Caco-2 (cell line): Measurements from ENCODE around the gene KRTAP9-6. TPM values are rescaled to one million over a fixed set of nuclear protein-coding genes. Genes with fewer than 3 reads are reported as not detected.
"Not testable (repeated sequence)": the region's sequence is repeated elsewhere in the genome, so short reads cannot be mapped to it uniquely, and the experiment has no call there.

Source experiments
- BruUV-seq: library from RNA; stranded (reverse); fragments of 400-500 nt; replicated peaks from 2 replicates; lab custom pipeline; 2021; lab: Mats Ljungman, UMichigan
- CTCF ChIA-PET: fragments of 300-600 bp; sonication (Branson Sonifier 250); formaldehyde crosslinking; loops from one replicate; lab custom pipeline; 2022; ENCODE audit warnings: antibody characterized with exemption; lab: Charles Lee
- POLR2A ChIA-PET: fragments of 300-600 bp; sonication (Branson Sonifier 250); formaldehyde crosslinking; loops from one replicate; lab custom pipeline; 2022; ENCODE audit warnings: antibody characterized with exemption; lab: Charles Lee
- DNase-seq, 2 experiments: peaks; one replicate each; pipeline versions ENCODE4 v3.0.0 to v3.0.0-alpha.2; 2020 to 2022
- H3K27me3 ChIP-seq: replicated peaks from 2 replicates; pipeline ENCODE4 v1.6.0; 2011; ENCODE audit warnings: low read length; ENCODE audit not compliant: control insufficient read depth, insufficient read depth
- H3K36me3 ChIP-seq: 2 replicates; pipeline ENCODE4 v1.5.1; 2011; ENCODE audit warnings: low read length; ENCODE audit not compliant: control insufficient read depth, insufficient read depth
- H3K4me1 ChIP-seq: fragments of 250-450 bp; sonication (Bioruptor Pico); 2 replicates; pipeline ENCODE4 v1.5.1; 2020; ENCODE audit warnings: mild to moderate bottlenecking
- H3K4me3 ChIP-seq: 2 replicates; pipeline ENCODE4 v1.5.1; 2011; ENCODE audit warnings: low read depth, mild to moderate bottlenecking, control low read depth, low read length
- H3K9me3 ChIP-seq: fragments of 250-450 bp; sonication (Bioruptor Pico); 2 replicates; pipeline ENCODE4 v1.5.1; 2020; ENCODE audit warnings: mild to moderate bottlenecking, moderate library complexity
- H3K27ac Mint-ChIP-seq: one replicate; pipeline ENCODE4 v1.8.0; 2022; ENCODE audit warnings: mixed read lengths; ENCODE audit not compliant: unreplicated experiment
- H3K27me3 Mint-ChIP-seq: one replicate; pipeline ENCODE4 v1.8.0; 2022; ENCODE audit warnings: mixed read lengths; ENCODE audit not compliant: insufficient read depth, unreplicated experiment
- H3K36me3 Mint-ChIP-seq: one replicate; pipeline ENCODE4 v1.8.0; 2022; ENCODE audit warnings: mild to moderate bottlenecking, mixed read lengths; ENCODE audit not compliant: insufficient read depth, unreplicated experiment
- H3K4me1 Mint-ChIP-seq: one replicate; pipeline ENCODE4 v1.8.0; 2022; ENCODE audit warnings: low read depth, mixed read lengths; ENCODE audit not compliant: unreplicated experiment
- H3K4me3 Mint-ChIP-seq: one replicate; pipeline ENCODE4 v1.8.0; 2022; ENCODE audit warnings: mild to moderate bottlenecking, moderate library complexity, mixed read lengths; ENCODE audit not compliant: unreplicated experiment
- H3K9me3 Mint-ChIP-seq: one replicate; pipeline ENCODE4 v1.8.0; 2022; ENCODE audit warnings: mixed read lengths; ENCODE audit not compliant: unreplicated experiment
- intact Hi-C: fragments of 100-400 bp; cut with micrococcal nuclease; formaldehyde crosslinking; loops from one replicate; pipeline ENCODE4 v1.10.0; 2022; ENCODE audit not compliant: unreplicated experiment
- total RNA-seq: library from RNA; stranded (reverse); gene quantifications from 2 replicates; pipeline ENCODE4 v1.2.3, GENCODE V29; 2022
- TF ChIP-seq, protein P1 (sequence below), 2 experiments: fragments of 200-600 bp in 1 of 2; IDR thresholded peaks; 1 replicate in 1 of 2; 2 replicates in 1 of 2; pipeline versions ENCODE4 v1.5.1 to v1.8.0; 2011 to 2022; ENCODE audit warnings: antibody characterized with exemption in 1 of 2, control low read depth in 1 of 2, inconsistent platforms in 1 of 2, low read depth in 1 of 2, low read length in 1 of 2, mild to moderate bottlenecking in 1 of 2, moderate library complexity in 1 of 2; ENCODE audit not compliant: insufficient read depth in 1 of 2, severe bottlenecking in 1 of 2, unreplicated experiment in 1 of 2

The KRTAP9-6 gene
- total RNA-seq, 1 experiment from 2014 or later, result not detected

DNA sequence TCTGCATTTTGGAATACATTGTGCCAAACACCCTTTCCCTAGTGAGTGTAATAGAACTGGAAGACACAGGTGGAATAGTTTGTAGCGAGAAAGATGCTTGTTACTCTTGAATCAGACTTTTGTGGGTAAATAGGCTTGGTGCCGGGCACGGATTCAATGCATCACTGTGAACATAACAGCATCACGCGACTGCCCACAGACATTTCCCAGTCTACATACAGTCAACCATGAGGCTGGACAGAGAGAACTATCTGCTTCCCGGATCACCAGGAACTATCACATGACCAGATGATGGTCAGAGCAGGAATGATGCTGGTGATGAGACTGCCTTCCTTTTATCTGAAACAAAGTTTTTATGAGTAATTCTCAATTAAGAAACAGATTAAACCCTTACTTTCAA is 39.1 kb upstream of the KRTAP9-6 start:
- H3K36me3 ChIP-seq, result no peaks in the 10 kb centered on the region
- H3K36me3 Mint-ChIP-seq, result no peaks in the 10 kb centered on the region
- CTCF ChIA-PET, result no interaction called here
- H3K4me1 Mint-ChIP-seq, result no peaks in the 10 kb centered on the region
- H3K9me3 ChIP-seq, result no peaks in the 10 kb centered on the region
- H3K27ac Mint-ChIP-seq, result no peak overlapping the region
- no peak for DNase-seq
- H3K4me3 ChIP-seq, result no peak overlapping the region
- POLR2A ChIA-PET, result no interaction called here
- BruUV-seq, result no TSS peak
- no peak overlapping the region for H3K4me3 Mint-ChIP-seq
- H3K27me3 ChIP-seq, result no peaks in the 10 kb centered on the region
- TF ChIP-seq, protein P1, sequence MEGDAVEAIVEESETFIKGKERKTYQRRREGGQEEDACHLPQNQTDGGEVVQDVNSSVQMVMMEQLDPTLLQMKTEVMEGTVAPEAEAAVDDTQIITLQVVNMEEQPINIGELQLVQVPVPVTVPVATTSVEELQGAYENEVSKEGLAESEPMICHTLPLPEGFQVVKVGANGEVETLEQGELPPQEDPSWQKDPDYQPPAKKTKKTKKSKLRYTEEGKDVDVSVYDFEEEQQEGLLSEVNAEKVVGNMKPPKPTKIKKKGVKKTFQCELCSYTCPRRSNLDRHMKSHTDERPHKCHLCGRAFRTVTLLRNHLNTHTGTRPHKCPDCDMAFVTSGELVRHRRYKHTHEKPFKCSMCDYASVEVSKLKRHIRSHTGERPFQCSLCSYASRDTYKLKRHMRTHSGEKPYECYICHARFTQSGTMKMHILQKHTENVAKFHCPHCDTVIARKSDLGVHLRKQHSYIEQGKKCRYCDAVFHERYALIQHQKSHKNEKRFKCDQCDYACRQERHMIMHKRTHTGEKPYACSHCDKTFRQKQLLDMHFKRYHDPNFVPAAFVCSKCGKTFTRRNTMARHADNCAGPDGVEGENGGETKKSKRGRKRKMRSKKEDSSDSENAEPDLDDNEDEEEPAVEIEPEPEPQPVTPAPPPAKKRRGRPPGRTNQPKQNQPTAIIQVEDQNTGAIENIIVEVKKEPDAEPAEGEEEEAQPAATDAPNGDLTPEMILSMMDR (IDR thresholded peaks at IDR 0.05; ENCODE audit: insufficient read depth in 1 of 2, low read depth in 1 of 2, low read length in 1 of 2, severe bottlenecking in 1 of 2, unreplicated experiment in 1 of 2), result no peak
- no peaks in the 10 kb centered on the region for H3K4me1 ChIP-seq
- no peaks in the 10 kb centered on the region for H3K9me3 Mint-ChIP-seq
- H3K27me3 Mint-ChIP-seq, result no peaks in the 10 kb centered on the region
- intact Hi-C loops, result no loop called here

DNA sequence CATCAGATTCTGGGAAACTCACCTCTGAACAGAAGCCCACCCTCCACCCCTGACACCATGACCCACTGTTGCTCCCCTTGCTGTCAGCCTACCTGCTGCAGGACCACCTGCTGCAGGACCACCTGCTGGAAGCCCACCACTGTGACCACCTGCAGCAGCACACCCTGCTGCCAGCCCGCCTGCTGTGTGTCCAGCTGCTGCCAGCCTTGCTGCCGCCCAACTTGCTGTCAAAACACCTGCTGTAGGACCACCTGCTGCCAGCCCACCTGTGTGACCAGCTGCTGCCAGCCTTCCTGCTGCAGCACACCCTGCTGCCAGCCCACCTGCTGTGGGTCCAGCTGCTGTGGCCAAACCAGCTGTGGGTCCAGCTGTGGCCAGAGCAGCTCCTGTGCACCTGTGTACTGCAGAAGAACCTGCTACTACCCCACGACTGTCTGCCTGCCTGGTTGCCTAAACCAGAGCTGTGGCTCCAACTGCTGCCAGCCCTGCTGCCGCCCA is 38.5 kb upstream of the KRTAP9-6 start, which contains the start of gene KRTAP9-2:
Gene KRTAP9-2 (plus strand): TSS at position 51 of the 498 bp plus-strand sequence. CDS start 7 bp downstream, at position 58.
- H3K4me3 ChIP-seq, H3K27me3 Mint-ChIP-seq, H3K9me3 ChIP-seq, POLR2A ChIA-PET, intact Hi-C loops, H3K9me3 Mint-ChIP-seq, H3K27ac Mint-ChIP-seq, H3K4me1 ChIP-seq, H3K4me1 Mint-ChIP-seq, H3K27me3 ChIP-seq, H3K36me3 Mint-ChIP-seq, H3K4me3 Mint-ChIP-seq, DNase-seq, BruUV-seq, H3K36me3 ChIP-seq, CTCF ChIA-PET: not testable (repeated sequence)

DNA sequence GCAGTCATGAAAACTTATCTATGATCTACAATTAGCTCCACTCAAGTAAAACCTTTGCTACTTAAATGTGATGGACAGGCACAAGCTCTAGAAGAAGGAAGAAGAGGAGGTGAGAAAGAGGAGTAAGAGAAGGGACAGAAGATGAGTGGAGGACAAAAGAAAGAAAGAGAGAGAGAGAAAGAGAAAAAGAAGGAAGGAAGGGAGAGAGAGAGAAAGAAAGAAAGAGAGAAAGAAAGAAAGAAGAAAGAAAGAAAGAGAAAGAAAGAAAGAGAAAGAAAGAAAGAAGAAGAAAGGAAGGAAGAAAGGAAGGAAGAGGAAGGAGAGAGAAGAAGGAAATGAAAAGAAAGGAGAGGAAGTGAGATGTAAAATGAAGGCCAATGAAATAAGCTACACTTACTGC is 35.1 kb upstream of the KRTAP9-6 start:
- no peak for DNase-seq
- no peak overlapping the region for H3K4me3 Mint-ChIP-seq
- CTCF ChIA-PET, result interaction anchor here (0.7 kb wide), 1 partner anchor 335 kb away, joined by 5 read pairs; no protein-coding TSS in a partner anchor
- H3K36me3 Mint-ChIP-seq, result no peaks in the 10 kb centered on the region
- no peak overlapping the region for H3K27ac Mint-ChIP-seq
- no peaks in the 10 kb centered on the region for H3K4me1 Mint-ChIP-seq
- Histone ChIP-seq H3K4me3 (no peak overlapping the region), H3K36me3 (no peaks in the 10 kb centered on the region), H3K9me3 (no peaks in the 10 kb centered on the region), H3K4me1 (no peaks in the 10 kb centered on the region), H3K27me3 (no peaks in the 10 kb centered on the region)
- peaks cover 4% of the 10 kb centered on the region for H3K27me3 Mint-ChIP-seq
- no peaks in the 10 kb centered on the region for H3K9me3 Mint-ChIP-seq
- TF ChIP-seq, protein P1 (IDR thresholded peaks at IDR 0.05; ENCODE audit: insufficient read depth in 1 of 2, low read depth in 1 of 2, low read length in 1 of 2, severe bottlenecking in 1 of 2, unreplicated experiment in 1 of 2), result no peak
- BruUV-seq, result no TSS peak
- intact Hi-C loops, result no loop called here
- POLR2A ChIA-PET, result no interaction called here
